ENCODE data around the gene OLAH.

Gene OLAH

GRCh38 chr10:15049533-15049932, 5.8 kb downstream of the OLAH start:
- ATAC-seq (ENCODE audit: low read depth) (no peak), DNase-seq (ENCODE audit: low spot score in 2 of 2) (no peak)
- Mint-ChIP-seq H3K4me1 (no peaks in the 10 kb centered on the region), H3K4me3 (no peak overlapping the region), H3K9me3 (no peaks in the 10 kb centered on the region), H3K27ac (no peak overlapping the region), H3K27me3 (no peaks in the 10 kb centered on the region), H3K36me3 (no peaks in the 10 kb centered on the region)

- ATAC-seq (ENCODE audit: low read depth) = no peak
- no peaks in the 10 kb centered on the region for H3K4me1 Mint-ChIP-seq
- no peak overlapping the region for H3K27ac Mint-ChIP-seq
- no peaks in the 10 kb centered on the region for H3K9me3 Mint-ChIP-seq
- H3K27me3 Mint-ChIP-seq = no peaks in the 10 kb centered on the region
- no peak for DNase-seq (ENCODE audit: low spot score in 2 of 2)
- no peaks in the 10 kb centered on the region for H3K36me3 Mint-ChIP-seq
- no peak overlapping the region for H3K4me3 Mint-ChIP-seq
Observed at GRCh38 chr10:15052121-15052520, 8.4 kb downstream of the OLAH start.

DNA sequence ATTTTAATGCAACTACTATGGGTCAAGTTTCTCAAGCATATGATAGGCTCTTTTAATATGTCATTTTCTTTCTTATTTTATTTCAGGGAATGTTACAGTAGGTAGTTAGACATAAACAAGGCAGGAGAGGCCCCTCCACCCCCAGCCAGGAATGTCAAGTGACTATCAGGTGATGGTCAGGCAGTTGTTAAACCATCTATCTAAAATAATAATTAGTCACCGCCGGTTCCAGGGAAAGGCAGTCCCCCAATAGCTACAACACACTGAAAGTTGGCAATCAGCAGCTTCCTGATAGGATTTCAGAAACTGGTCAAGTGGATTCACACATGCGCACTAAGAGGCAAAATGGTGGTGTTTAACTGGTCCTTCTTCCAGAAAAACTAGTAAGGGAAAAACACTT, 9.3 kb downstream of the OLAH start:
- H3K9me3 Mint-ChIP-seq = no peaks in the 10 kb centered on the region
- no peaks in the 10 kb centered on the region for H3K4me1 Mint-ChIP-seq
- H3K27me3 Mint-ChIP-seq = peaks cover 3% of the 10 kb centered on the region
- ATAC-seq (ENCODE audit: low read depth) = no peak
- H3K36me3 Mint-ChIP-seq = no peaks in the 10 kb centered on the region
- no peak for DNase-seq (ENCODE audit: low spot score in 2 of 2)
- no peak overlapping the region for H3K4me3 Mint-ChIP-seq
- H3K27ac Mint-ChIP-seq = no peak overlapping the region

DNA sequence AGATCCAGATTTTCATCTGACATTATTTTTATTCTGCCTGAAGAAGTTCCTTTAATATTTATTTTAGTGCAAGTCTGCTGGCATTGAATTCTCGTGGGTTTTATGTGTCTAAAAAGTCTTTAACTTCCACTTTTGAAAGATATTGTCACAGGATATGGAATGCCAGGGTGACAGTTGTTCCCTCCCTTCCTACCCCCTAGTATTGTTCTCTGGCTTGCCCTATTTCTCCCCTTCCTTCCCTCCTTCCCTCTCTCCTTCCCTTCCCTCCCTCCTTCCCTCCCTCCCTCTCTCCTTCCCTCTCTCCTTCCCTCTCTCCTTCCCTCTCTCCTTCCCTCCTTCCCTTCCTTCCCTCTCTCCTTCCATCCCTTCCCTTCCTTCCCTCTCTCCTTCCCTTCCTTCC, 14.9 kb downstream of the OLAH start:
- Mint-ChIP-seq H3K27ac (no peak overlapping the region), H3K27me3 (peaks cover 9% of the 10 kb centered on the region), H3K4me1 (no peaks in the 10 kb centered on the region), H3K4me3 (no peak overlapping the region), H3K9me3 (peaks cover 11% of the 10 kb centered on the region), H3K36me3 (peaks cover 9% of the 10 kb centered on the region)
- no peak for DNase-seq (ENCODE audit: low spot score in 2 of 2)
- no peak for ATAC-seq (ENCODE audit: low read depth)

- no peak for ATAC-seq (ENCODE audit: low read depth)
- H3K9me3 Mint-ChIP-seq = peaks cover 11% of the 10 kb centered on the region
- H3K27ac Mint-ChIP-seq = no peak overlapping the region
- no peaks in the 10 kb centered on the region for H3K4me1 Mint-ChIP-seq
- no peak for DNase-seq (ENCODE audit: low spot score in 2 of 2)
- no peak overlapping the region for H3K4me3 Mint-ChIP-seq
- peaks cover 9% of the 10 kb centered on the region for H3K36me3 Mint-ChIP-seq
- peaks cover 13% of the 10 kb centered on the region for H3K27me3 Mint-ChIP-seq
Observed at GRCh38 chr10:15059914-15060313, 16.2 kb downstream of the OLAH start.

DNA sequence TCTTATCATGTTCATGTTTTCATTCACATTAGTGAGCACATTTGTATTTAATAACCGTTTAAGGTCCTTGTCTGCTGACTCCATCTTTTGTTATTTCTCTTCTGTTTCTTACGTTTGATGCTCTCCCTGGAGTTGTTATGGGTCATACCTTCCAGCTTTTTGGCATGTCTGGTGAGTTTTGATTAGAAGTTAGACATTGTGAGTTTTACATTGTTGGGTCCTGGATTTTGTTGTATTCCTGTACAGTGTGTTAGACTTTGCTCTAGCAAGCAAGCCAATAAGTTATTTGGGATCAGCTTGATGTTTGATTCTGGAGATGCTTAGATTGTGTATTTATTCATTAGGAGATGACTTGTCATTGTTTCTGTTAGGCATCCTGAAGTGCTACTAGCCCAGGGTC, 16.9 kb downstream of the OLAH start:
- Mint-ChIP-seq H3K36me3 (peaks cover 12% of the 10 kb centered on the region), H3K4me3 (no peak overlapping the region), H3K27ac (no peak overlapping the region), H3K4me1 (no peaks in the 10 kb centered on the region), H3K9me3 (peaks cover 13% of the 10 kb centered on the region), H3K27me3 (peaks cover 17% of the 10 kb centered on the region)
- ATAC-seq (ENCODE audit: low read depth) (no peak), DNase-seq (ENCODE audit: low spot score in 2 of 2) (no peak)

- peaks cover 13% of the 10 kb centered on the region for H3K27me3 Mint-ChIP-seq
- H3K4me3 Mint-ChIP-seq = no peak overlapping the region
- peaks cover 9% of the 10 kb centered on the region for H3K9me3 Mint-ChIP-seq
- H3K36me3 Mint-ChIP-seq = peaks cover 2% of the 10 kb centered on the region
- H3K27ac Mint-ChIP-seq = no peak overlapping the region
- ATAC-seq (ENCODE audit: low read depth) = no peak
- H3K4me1 Mint-ChIP-seq = no peaks in the 10 kb centered on the region
- no peak for DNase-seq (ENCODE audit: low spot score in 2 of 2)
Observed at GRCh38 chr10:15067154-15067553, 23.4 kb downstream of the OLAH start.

DNA sequence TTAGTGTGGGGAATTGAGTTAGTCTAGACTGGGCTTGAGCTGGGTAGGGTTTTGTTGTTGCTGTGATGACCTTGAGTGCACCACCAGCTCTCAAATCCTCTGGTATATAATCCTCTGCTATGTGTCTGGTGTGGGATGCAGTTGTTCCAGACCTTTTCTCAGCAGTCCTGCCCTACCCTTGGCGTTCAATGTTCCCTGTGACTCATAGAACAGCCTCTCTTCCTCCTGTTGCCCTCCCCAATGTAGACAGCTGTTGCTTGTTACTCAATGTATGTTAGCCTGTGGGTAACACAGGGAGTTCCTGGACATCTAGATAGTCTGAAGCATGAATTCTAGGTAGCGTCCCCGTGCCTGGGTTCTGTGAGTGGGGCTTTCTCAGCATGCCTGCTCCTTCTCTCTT, 25.1 kb downstream of the OLAH start:
- Mint-ChIP-seq H3K9me3 (peaks cover 9% of the 10 kb centered on the region), H3K27me3 (peaks cover 16% of the 10 kb centered on the region), H3K4me1 (no peaks in the 10 kb centered on the region), H3K27ac (no peak overlapping the region), H3K4me3 (no peak overlapping the region), H3K36me3 (peaks cover 4% of the 10 kb centered on the region)
- DNase-seq (ENCODE audit: low spot score in 2 of 2) (no peak), ATAC-seq (ENCODE audit: low read depth) (no peak)

- H3K27me3 Mint-ChIP-seq = peaks cover 17% of the 10 kb centered on the region
- DNase-seq (ENCODE audit: low spot score in 2 of 2) (no peak), ATAC-seq (ENCODE audit: low read depth) (no peak)
- peaks cover 4% of the 10 kb centered on the region for H3K36me3 Mint-ChIP-seq
- H3K4me3 Mint-ChIP-seq = no peak overlapping the region
- peaks cover 9% of the 10 kb centered on the region for H3K9me3 Mint-ChIP-seq
- no peak overlapping the region for H3K27ac Mint-ChIP-seq
- peaks cover 2% of the 10 kb centered on the region for H3K4me1 Mint-ChIP-seq
Observed at GRCh38 chr10:15069230-15069629, 25.5 kb downstream of the OLAH start.

DNA sequence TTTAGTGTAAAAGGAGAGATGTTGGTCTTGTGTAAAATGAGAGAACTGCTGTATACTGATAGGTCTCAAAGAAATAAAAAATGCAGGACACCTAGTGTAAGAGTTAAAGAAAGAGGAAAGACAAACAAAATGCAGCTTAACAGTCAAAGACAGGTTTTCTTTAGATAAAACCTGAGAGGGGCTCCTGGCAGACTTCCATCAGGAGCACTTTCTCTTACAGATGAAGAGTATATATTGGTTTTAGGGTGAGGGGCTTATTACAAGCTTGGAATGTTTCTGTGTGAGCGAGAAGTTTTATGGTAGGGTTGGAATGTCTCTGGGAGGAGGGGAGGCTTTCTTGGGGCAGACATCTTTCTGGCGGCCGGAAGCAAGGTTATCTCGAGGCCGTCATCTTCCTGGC, 28.6 kb downstream of the OLAH start:
- Mint-ChIP-seq H3K4me3 (no peak overlapping the region), H3K4me1 (peaks cover 2% of the 10 kb centered on the region), H3K27me3 (peaks cover 12% of the 10 kb centered on the region), H3K9me3 (peaks cover 6% of the 10 kb centered on the region), H3K36me3 (peaks cover 2% of the 10 kb centered on the region), H3K27ac (no peak overlapping the region)
- ATAC-seq (ENCODE audit: low read depth) = no peak
- no peak for DNase-seq (ENCODE audit: low spot score in 2 of 2)

GRCh38 chr10:15075421-15075820, 31.7 kb downstream of the OLAH start:
- Mint-ChIP-seq H3K4me1 (peaks cover 2% of the 10 kb centered on the region), H3K9me3 (no peaks in the 10 kb centered on the region), H3K36me3 (peaks cover 2% of the 10 kb centered on the region), H3K4me3 (no peak overlapping the region), H3K27ac (no peak overlapping the region), H3K27me3 (peaks cover 7% of the 10 kb centered on the region)
- DNase-seq (ENCODE audit: low spot score in 2 of 2) (no peak), ATAC-seq (ENCODE audit: low read depth) (no peak)

DNA sequence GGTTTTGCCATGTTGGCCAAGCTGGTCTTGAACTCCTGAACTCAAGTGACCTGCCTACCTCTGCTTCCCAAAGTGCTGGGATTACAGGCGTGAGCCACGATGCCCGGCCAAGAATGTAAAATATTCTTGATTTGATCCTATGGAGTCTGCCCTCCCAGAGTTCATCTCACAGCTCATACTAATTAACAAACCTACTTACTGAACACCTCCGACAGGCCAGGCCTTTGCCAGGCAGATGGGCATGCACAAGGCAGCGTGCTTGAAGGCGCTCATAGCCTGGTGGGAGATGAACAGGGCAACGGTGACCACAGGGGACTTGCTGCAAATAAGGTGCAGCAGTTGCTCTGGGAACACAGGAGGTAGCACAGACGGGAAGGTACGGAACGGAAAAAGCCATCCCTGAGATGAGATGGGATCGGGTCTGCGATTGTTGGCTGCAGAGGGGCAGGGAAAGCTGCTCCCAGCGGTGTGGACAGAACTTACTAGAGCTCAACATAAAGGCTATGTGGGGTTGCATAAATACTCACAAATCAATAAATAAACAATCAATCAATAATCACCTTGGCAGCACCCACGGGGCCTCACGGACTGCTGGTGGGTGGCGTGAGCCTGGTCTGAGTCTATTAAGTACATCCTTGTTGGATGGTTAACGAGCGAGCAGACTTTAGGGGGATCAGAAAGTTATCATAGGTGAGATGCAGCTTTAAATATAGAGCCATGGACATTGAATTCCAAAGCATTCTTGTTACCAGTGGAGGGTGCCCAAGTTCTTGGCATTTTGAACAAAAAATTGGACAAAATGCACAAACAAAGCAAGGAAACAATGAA, 40.1 kb downstream of the OLAH start:
- H3K27me3 Mint-ChIP-seq = no peaks in the 10 kb centered on the region
- H3K4me1 Mint-ChIP-seq = peaks cover 3% of the 10 kb centered on the region
- H3K36me3 Mint-ChIP-seq = no peaks in the 10 kb centered on the region
- no peak overlapping the region for H3K4me3 Mint-ChIP-seq
- no peaks in the 10 kb centered on the region for H3K9me3 Mint-ChIP-seq
- DNase-seq (ENCODE audit: low spot score in 2 of 2) (no peak), ATAC-seq (ENCODE audit: low read depth) (no peak)
- H3K27ac Mint-ChIP-seq = no peak overlapping the region

DNA sequence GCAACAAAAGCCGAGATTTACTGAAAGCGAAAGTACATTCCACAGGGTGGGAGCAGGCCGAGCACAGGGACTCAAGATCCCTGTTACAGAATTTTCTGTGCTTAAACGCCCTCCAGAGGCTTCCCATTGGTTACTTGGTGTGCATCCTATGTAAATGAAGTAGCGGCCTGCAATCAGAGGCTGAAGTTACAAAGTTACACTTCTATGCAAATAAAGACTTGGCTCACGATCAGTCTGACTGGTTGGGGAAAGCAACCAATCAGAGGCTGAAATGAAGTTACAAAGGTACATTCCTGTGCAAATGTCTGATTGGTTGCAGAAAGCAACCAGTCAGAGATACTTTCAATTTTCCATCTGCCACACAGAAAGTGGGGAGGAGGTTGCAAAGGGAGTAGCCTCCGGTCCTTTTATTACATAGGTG, 40.8 kb downstream of the OLAH start:
- no peaks in the 10 kb centered on the region for H3K27me3 Mint-ChIP-seq
- peak overlapping the region; percentile 37 for H3K4me3 Mint-ChIP-seq
- H3K36me3 Mint-ChIP-seq = no peaks in the 10 kb centered on the region
- H3K27ac Mint-ChIP-seq = no peak overlapping the region
- no peak for DNase-seq (ENCODE audit: low spot score in 2 of 2)
- H3K9me3 Mint-ChIP-seq = no peaks in the 10 kb centered on the region
- no peak for ATAC-seq (ENCODE audit: low read depth)
- peaks cover 3% of the 10 kb centered on the region for H3K4me1 Mint-ChIP-seq

- peaks cover 3% of the 10 kb centered on the region for H3K4me1 Mint-ChIP-seq
- peaks cover 4% of the 10 kb centered on the region for H3K27me3 Mint-ChIP-seq
- H3K9me3 Mint-ChIP-seq = no peaks in the 10 kb centered on the region
- H3K27ac Mint-ChIP-seq = no peak within 1 kb of the TSS
- peak within 1 kb of the TSS; percentile 86 for H3K4me3 Mint-ChIP-seq
- no peaks in the 10 kb centered on the region for H3K36me3 Mint-ChIP-seq
- peak; percentile 72 to 76 for DNase-seq (ENCODE audit: low spot score in 2 of 2)
- ATAC-seq (ENCODE audit: low read depth) = peak; percentile 99
Observed at GRCh38 chr10:15088428-15089261, 44.9 kb downstream of the OLAH start, which contains the start of gene ACBD7. ACBD7 (minus strand) TSS chr10:15088776; CDS start chr10:15088728, 48 bp downstream.
